Suppressor macrophage (primary cell): ENCODE measurements around the gene BRMS1.

ENCODE experiments used
- DNase-seq, 4 experiments: peaks; one replicate each; pipeline ENCODE4 v3.0.0-alpha.2; 2020 to 2022

The BRMS1 gene

GRCh38 chr11:66302656-66303055 lies 42.2 kb downstream of the BRMS1 start:
- DNase-seq: no peak

DNA sequence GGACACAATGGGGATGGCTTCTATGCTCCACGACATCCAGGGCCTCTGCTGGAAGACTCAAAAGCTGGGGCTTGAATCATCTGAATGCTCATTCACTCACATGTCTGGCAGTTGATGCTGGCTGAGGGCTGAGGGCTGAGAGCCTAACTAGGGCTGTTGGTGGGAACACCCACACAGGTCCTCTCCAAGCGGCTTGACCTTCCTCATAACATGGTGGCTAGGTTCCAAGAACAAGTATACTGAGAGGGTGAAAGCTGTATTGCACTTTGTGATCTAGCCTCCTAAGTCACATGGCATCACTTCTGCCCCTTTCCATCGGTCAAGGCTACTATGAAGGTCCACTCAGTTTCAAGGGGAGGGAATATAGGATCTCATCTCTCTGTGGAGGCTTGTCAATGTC lies 45.7 kb downstream of the BRMS1 start:
- DNase-seq: peak; percentile 64 to 85 (median 80)

DNA sequence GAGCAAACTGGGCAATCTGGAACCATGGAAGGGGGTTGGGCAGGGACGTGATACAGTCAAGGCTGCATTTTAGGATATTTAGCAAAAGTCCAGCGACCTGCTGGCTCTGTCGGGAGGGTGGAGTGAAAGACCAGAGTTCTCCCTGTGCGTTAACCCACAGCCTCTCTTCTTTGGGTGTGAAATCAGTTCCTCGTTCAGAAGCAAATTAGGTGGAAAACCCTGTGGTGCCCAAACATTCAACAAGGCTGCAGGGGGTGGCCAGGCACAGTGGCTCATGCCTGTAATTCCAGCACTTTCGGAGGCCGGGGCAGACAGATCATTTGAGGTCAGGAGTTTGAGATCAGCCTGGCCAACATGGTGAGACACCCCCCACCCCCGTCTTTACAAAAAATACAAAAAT lies 47.3 kb downstream of the BRMS1 start:
- DNase-seq: no peak

DNA sequence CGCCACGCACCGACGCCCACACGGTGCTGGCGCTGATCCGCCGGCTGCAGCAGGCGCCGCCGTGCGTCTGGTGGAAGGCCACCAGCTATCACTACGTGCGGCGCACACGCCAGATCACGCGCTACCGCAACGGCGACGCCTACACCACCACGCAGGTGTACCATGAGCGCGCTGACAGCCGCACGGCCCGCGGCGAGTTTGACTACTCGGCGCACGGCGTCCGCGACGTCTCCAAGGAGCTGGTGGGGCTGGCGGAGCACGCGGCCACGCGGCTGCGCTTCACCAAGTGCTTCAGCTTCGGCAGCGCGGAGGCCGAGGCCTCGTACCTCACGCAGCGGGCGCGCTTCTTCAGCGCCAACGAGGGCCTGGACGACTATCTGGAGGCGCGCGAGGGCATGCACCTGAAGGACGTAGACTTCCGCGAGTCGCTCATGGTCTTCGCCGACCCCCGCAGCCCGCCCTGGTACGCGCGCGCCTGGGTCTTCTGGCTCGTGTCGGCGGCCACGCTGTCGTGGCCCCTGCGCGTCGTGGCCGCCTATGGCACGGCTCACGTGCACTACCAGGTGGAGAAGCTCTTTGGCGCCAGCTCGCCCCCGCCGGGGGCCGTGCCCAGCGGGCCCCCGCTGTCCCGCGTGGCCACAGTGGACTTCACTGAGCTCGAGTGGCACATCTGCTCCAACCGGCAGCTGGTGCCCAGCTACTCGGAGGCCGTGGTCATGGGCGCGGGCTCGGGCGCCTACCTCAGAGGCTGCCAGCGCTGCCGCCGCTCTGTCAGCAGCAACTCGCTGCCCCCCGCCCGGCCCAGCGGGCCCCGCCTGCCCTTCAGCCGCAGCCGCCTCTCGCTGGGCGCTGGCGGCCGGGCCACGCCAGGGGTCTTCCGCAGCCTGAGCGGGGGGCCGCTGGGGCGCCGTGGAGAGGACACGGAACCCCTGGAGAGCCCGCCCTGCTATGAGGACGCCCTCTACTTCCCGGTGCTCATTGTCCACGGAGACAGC lies 50.0 kb downstream of the BRMS1 start:
- no peak for DNase-seq

- no peak for DNase-seq
Observed at GRCh38 chr11:66293777-66294625, 50.9 kb downstream of the BRMS1 start.

GRCh38 chr11:66293352-66293751 lies 51.6 kb downstream of the BRMS1 start:
- no peak for DNase-seq

DNA sequence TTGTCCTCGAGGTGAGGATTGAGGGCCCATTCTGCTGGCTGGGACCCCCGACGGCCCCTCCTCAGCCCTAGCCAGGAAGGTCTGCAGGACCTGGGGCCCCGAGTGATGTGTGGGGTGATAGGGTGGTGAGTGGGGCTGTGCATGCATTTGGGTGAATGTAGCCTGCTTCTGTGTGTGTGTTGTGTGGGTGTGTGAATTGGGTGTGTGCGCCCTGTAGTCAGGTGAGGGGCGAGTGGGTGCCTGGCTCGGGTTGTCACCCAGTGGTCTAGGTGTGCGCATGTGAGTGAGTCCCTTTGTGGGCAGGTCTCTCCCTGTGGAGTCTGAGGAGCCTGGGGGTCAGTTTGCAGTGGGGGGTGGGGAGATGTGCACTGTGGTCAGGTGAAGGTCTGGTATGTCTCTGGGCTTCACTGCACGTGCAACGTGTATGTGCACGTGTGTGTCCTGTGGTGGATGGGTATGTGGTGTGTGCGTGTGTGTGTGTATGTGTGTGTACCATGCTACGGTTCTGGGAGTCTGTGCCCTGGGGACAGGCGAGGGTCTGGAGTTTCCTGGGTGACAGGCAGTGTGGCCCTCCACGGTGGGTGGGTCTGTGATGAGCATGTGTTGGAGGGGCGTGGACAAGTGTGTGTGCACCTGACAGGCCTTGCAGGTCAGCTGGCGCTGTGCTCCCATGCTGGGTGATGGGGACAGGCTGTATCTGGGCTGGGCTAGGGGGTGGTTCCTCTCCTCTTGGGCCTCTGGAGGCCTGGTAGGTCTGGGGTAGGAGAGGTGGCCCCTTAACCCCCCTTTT lies 52.2 kb downstream of the BRMS1 start:
- DNase-seq: no peak

- DNase-seq: peak in 3 of 4 experiments; percentile 21 to 60 (median 46)
Observed at GRCh38 chr11:66291706-66292542, 53.0 kb downstream of the BRMS1 start, which contains the start of gene TMEM151A. Gene TMEM151A, plus strand, starts transcription at chr11:66291894. Its CDS starts 120 bp downstream, at chr11:66292014.

- no peak for DNase-seq
Observed at GRCh38 chr11:66291303-66291705, 53.6 kb downstream of the BRMS1 start.

DNA sequence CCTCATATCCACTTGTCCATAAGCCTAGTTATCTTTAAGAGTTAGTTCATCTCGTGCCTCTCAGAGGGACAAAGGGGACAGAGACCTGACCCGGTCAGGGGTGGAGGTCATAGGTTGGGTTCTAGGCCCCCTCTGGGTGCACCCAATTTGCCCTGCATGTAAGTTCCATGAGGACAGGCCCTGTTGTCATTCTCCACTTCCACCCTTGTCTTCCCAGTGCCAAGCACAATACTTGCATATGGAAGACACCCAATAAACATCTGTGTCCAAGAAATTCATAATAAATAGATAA lies 54.6 kb downstream of the BRMS1 start:
- DNase-seq: no peak

- peak; percentile 81 to 91 (median 84) for DNase-seq
Observed at GRCh38 chr11:66289548-66290329, 55.2 kb downstream of the BRMS1 start.

GRCh38 chr11:66288671-66289547 lies 56.0 kb downstream of the BRMS1 start, which contains the start of gene YIF1A:
Gene YIF1A, minus strand, starts transcription at chr11:66289143. Its CDS starts 158 bp downstream, at chr11:66288985.
- DNase-seq: peak; percentile 98 to 100 (median 99)

- DNase-seq: no peak
Observed at GRCh38 chr11:66287889-66288670, 56.8 kb downstream of the BRMS1 start.
